GM12865 (cell line): ENCODE results near the gene SBK3.

Experiments used
- DNase-seq: peaks from one replicate; pipeline ENCODE4 v3.0.0; 2010; ENCODE audit warnings: low read depth
- H3K4me3 ChIP-seq: 2 replicates; pipeline ENCODE4 v1.5.1; 2011; ENCODE audit warnings: mild to moderate bottlenecking, low read depth, low read length, control low read depth
- TF ChIP-seq, protein P1 (sequence below): IDR thresholded peaks from 2 replicates; pipeline ENCODE4 v1.5.1; 2011; ENCODE audit warnings: low read length, control low read depth, low read depth, inconsistent platforms; ENCODE audit not compliant: insufficient read depth; ENCODE audit errors: missing control alignments

The SBK3 gene

DNA sequence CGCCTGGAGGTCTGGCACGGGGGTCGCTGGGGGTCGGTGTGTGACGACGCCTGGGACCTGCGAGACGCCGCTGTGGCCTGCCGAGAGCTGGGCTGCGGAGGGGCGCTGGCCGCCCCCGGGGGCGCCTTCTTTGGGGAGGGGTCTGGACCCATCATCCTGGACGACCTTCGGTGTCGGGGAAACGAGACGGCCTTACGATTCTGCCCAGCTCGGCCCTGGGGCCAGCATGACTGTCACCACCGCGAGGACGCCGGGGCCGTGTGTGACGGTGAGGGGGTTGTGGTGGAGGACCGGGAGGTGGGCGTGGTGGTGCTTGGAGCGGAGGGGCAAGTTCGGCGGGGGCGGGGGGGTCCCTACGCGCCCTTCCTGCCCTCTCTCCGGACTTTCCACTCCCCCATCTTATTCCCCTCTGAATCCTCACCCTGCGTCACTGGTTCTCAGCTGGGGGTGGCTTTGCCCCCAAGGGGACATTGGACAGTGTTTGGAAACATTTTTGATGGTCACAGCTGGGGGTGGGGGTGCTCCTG lies 51.6 kb downstream of the SBK3 start:
- H3K4me3 ChIP-seq = no peak overlapping the region
- DNase-seq = no peak
- TF ChIP-seq, protein P1, sequence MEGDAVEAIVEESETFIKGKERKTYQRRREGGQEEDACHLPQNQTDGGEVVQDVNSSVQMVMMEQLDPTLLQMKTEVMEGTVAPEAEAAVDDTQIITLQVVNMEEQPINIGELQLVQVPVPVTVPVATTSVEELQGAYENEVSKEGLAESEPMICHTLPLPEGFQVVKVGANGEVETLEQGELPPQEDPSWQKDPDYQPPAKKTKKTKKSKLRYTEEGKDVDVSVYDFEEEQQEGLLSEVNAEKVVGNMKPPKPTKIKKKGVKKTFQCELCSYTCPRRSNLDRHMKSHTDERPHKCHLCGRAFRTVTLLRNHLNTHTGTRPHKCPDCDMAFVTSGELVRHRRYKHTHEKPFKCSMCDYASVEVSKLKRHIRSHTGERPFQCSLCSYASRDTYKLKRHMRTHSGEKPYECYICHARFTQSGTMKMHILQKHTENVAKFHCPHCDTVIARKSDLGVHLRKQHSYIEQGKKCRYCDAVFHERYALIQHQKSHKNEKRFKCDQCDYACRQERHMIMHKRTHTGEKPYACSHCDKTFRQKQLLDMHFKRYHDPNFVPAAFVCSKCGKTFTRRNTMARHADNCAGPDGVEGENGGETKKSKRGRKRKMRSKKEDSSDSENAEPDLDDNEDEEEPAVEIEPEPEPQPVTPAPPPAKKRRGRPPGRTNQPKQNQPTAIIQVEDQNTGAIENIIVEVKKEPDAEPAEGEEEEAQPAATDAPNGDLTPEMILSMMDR = no peak

DNA sequence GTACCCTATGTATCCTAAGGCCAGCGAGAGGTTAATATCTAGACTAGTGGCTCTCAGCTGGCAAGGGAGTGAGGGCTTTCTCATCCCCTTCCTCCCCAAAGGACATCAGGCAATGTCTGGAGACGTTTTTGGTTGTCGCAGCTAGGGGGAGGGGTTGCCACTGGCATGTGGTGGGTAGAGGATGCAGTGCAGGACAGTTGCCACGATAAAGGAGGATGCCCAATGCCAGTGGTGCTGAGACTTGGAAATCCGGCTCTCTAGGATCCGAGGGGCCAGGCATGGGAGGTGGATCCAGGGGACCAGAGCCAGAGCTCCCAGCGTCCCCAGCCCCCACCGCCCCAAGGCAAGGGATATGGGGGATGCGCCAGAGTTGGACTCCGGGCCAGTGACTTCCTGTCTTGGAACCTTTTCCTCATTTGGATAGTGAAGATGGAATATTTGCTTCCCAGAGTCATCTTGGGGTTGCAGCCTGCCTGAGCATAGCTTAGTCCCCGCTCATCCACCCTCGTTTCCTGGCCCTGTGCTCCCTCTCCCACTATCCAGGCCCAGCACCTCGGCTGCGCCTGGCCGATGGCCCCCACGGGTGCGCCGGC lies 52.2 kb downstream of the SBK3 start:
- DNase-seq = no peak

DNA sequence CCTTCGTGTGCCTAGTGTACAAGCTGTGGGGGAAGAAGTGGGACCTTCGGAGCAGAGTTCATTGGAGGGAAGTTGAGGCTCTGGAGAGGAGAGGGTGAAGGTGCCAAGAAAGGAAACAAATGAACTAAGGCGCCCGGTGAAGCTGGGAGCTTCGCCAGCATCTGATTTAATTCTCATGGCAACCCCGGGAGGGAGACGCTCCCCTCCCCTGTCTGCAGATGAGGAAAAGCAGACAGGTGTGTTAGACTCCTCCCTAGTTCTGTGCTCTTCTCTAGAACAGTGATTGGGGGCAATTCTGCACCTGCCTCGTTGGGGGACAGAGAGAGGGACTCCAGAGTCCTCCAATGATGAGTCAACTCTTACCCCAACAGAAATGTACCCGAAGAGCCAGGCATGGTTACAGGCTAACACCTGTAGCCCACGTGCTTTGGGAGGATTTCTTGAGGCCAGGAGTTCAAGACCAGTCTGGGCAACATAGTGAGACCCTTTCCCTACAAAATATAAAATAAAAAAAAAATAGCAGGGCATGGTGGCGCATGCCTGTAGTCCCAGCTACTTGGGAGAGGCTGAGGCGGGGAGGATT lies 52.9 kb downstream of the SBK3 start:
- TF ChIP-seq, protein P1 = no peak
- no peak for DNase-seq
- no peak overlapping the region for H3K4me3 ChIP-seq

More for the DNA sequence above, 52.2 kb downstream of the SBK3 start:
- TF ChIP-seq, protein P1 = no peak
- no peak overlapping the region for H3K4me3 ChIP-seq

DNA sequence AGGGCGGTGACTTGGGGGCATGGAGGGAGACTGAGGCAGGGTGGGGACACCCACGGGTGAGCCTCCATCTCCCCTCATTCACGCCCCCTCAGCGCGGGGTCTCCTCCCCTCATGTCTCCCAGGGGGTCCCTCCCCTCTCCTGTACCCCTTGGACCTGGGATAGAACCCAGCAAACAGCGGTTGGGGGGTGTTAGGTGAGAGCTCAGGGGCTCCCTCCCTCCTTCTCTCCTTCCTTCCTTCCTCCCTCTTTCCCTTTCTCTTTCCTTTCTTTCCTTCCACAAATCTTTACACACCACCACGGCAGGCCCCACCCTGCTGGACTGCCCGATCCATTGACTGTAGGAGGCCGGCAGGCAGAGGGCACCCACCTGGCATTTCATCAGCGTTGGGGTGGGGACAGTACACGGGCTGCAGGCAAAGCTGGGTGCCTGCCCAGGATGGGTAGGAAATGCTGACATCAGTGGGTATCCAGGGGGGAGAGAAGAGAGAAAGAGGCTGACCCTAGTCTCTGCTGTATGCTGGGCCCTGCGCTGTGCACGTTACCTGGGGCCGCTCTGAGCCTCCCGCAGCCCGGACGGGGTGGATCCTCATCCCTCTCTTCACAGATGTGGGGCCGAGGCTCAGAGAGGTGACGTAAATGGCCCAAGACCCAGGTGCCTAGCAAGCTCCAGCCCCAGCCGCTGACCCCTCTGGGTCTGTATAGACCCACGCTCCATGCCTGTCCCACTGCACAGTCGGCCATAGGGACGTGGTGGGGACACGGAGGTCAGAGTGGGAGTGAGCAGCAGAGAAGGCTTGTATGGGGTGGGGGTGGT lies 53.6 kb downstream of the SBK3 start:
- TF ChIP-seq, protein P1 = no peak
- no peak overlapping the region for H3K4me3 ChIP-seq
- DNase-seq = no peak
